Measurements from ENCODE around the gene MLF1. TPM values are rescaled to one million over a fixed set of nuclear protein-coding genes. Genes with fewer than 3 reads are reported as not detected.

The MLF1 gene
- total RNA-seq, 2 experiments from 2014 or later, result 2.4 to 3.3 TPM

GRCh38 chr3:158625881-158626280 lies 54.9 kb downstream of the MLF1 start:
- CTCF ChIA-PET, result no interaction called here
- ATAC-seq (no peak), DNase-seq (no peak)
- Mint-ChIP-seq H3K9me3 (ENCODE audit: low read depth) (no peaks in the 10 kb centered on the region), H3K27ac (no peak overlapping the region), H3K4me1 (no peaks in the 10 kb centered on the region), H3K4me3 (no peak overlapping the region), H3K27me3 (peaks cover 7% of the 10 kb centered on the region), H3K36me3 (no peaks in the 10 kb centered on the region)

DNA sequence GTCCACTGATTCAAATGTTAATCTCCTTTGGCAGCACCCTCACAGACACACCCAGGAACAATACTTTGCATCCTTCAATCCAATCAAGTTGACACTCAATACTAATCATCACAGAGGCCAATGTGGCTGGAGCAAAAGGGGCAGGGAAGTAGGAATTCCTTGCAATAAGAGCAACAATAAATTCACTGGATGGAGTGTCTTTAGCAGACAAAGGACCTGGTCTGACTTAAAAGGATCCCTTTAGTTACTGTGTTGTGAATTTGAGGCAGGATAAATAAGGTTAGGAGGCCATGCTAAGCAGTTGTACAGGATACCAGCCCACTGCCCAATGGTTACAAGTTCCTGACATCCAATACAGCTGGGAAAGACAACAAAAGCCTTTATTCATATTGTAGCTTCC lies 61.0 kb downstream of the MLF1 start:
- Mint-ChIP-seq H3K4me1 (no peaks in the 10 kb centered on the region), H3K27ac (no peak overlapping the region), H3K36me3 (no peaks in the 10 kb centered on the region), H3K9me3 (ENCODE audit: low read depth) (peaks cover 2% of the 10 kb centered on the region), H3K4me3 (no peak overlapping the region), H3K27me3 (peaks cover 11% of the 10 kb centered on the region)
- no peak for ATAC-seq
- CTCF ChIA-PET, result no interaction called here
- no peak for DNase-seq

DNA sequence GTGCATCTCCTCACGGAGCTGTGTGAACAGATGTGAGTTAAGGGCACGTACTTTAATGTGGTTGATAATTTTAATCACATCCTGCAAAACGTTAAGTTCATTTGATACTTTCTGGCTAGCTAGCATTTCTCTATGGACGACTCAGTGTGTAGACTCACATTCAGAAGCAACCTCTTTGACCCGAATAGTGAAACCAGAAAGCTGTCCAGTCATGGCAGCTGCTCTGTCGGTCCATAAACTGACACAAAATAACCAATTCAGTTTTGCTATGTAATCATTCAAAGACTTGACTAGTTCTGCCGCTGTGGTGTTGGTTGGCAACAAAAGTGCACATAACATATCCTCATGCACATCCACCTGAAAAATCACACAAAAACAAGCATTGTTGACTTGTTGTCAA lies 69.7 kb downstream of the MLF1 start:
- DNase-seq (no peak), ATAC-seq (no peak)
- Mint-ChIP-seq H3K36me3 (no peaks in the 10 kb centered on the region), H3K27ac (no peak overlapping the region), H3K4me1 (peaks cover 31% of the 10 kb centered on the region), H3K9me3 (ENCODE audit: low read depth) (peaks cover 2% of the 10 kb centered on the region), H3K4me3 (no peak overlapping the region), H3K27me3 (no peaks in the 10 kb centered on the region)
- CTCF ChIA-PET, result interaction anchor here (0.7 kb wide), 1 partner anchor 12 kb away, joined by 3 read pairs; no protein-coding TSS in a partner anchor

GRCh38 chr3:158642005-158642404 lies 71.0 kb downstream of the MLF1 start:
- DNase-seq (peak; percentile 52), ATAC-seq (no peak)
- Mint-ChIP-seq H3K4me1 (peaks cover 41% of the 10 kb centered on the region), H3K36me3 (peaks cover 4% of the 10 kb centered on the region), H3K4me3 (no peak overlapping the region), H3K27me3 (no peaks in the 10 kb centered on the region), H3K9me3 (ENCODE audit: low read depth) (no peaks in the 10 kb centered on the region), H3K27ac (peak overlapping the region; percentile 79)
- CTCF ChIA-PET, result interaction anchor here (1.2 to 1.7 kb wide), 3 partner anchors 18 to 150 kb away, joined by 3 to 9 read pairs (median 4); partner anchors contain the start of gene MLF1

- H3K4me3 Mint-ChIP-seq, result no peak overlapping the region
- CTCF ChIA-PET, result interaction anchor here (1.2 to 2.6 kb wide), 4 partner anchors 17 to 149 kb away, joined by 3 to 16 read pairs (median 6); partner anchors contain the start of gene MLF1
- H3K9me3 Mint-ChIP-seq (ENCODE audit: low read depth), result no peaks in the 10 kb centered on the region
- peaks cover 44% of the 10 kb centered on the region for H3K4me1 Mint-ChIP-seq
- H3K27me3 Mint-ChIP-seq, result no peaks in the 10 kb centered on the region
- no peak for ATAC-seq
- peak overlapping the region; percentile 32 for H3K27ac Mint-ChIP-seq
- H3K36me3 Mint-ChIP-seq, result peaks cover 7% of the 10 kb centered on the region
- no peak for DNase-seq
Observed at GRCh38 chr3:158642474-158643210, 71.6 kb downstream of the MLF1 start.

DNA sequence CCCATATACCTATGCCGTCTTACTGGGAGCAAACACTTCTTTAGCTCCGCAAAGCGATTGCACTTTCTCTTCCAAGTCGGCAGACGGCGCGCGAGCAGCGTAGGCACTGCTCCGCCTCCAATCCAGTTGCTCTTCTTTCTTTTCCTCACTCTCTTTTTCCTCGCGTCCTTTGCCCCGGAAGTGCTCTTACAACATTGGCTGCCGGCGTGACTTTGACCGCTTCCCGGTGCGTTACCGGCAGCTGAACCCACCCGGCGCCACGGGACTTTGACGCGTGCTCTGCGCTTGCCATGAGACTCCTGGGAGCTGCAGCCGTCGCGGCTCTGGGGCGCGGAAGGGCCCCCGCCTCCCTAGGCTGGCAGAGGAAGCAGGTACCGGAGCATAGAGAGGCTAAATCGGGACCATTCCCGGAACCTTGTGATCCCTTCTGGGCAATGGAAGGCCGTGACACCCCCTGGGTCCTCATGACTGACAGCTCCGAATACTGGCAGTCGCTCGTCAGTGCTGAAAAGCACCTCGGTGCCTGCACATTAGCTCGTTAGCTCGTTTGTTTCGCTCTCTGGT lies 73.4 kb downstream of the MLF1 start, which contains the start of gene GFM1:
TSS of gene GFM1 (plus strand) at position 183 of the 564 bp plus-strand sequence. CDS start at position 291, 108 bp downstream.
- Mint-ChIP-seq H3K4me3 (peak within 1 kb of the TSS; percentile 97), H3K9me3 (ENCODE audit: low read depth) (no peaks in the 10 kb centered on the region), H3K27ac (peak within 1 kb of the TSS; percentile 91), H3K27me3 (no peaks in the 10 kb centered on the region), H3K4me1 (peaks cover 49% of the 10 kb centered on the region), H3K36me3 (peaks cover 20% of the 10 kb centered on the region)
- CTCF ChIA-PET, result interaction anchor here (0.6 to 3.4 kb wide), 29 partner anchors 8 to 1036 kb away, joined by 3 to 43 read pairs (median 4); partner anchors contain the start of genes LXN, MFSD1, MLF1 and RSRC1
- ATAC-seq (peak; percentile 95), DNase-seq (peak; percentile 92)

DNA sequence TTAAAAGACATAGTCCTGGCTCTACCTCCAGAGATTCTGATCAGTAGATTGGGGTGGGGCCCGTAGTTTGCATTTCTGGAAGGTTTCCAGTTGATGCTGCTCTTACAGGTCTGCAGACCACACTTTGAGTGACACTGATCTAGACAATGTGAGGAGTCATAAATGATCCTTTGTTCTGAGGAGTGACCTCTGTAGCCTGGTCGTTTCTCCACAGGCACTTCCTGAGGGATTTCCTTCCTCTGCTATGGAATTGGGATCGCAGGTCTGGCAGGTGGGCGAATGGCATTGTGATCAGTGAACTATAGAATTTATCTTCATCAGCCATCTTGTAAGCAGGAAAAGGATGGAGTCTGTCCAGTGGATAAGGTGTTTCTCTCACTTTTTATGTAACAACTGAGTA lies 78.8 kb downstream of the MLF1 start:
- no peak overlapping the region for H3K4me3 Mint-ChIP-seq
- CTCF ChIA-PET, result no interaction called here
- no peaks in the 10 kb centered on the region for H3K9me3 Mint-ChIP-seq (ENCODE audit: low read depth)
- no peaks in the 10 kb centered on the region for H3K27me3 Mint-ChIP-seq
- DNase-seq (no peak), ATAC-seq (no peak)
- H3K36me3 Mint-ChIP-seq, result peaks cover 30% of the 10 kb centered on the region
- peaks cover 25% of the 10 kb centered on the region for H3K4me1 Mint-ChIP-seq
- H3K27ac Mint-ChIP-seq, result no peak overlapping the region

GRCh38 chr3:158651192-158651591 lies 80.2 kb downstream of the MLF1 start:
- no peak for DNase-seq
- H3K9me3 Mint-ChIP-seq (ENCODE audit: low read depth), result no peaks in the 10 kb centered on the region
- CTCF ChIA-PET, result interaction anchor here (1.0 to 1.3 kb wide), 3 partner anchors 8 to 139 kb away, joined by 3 to 4 read pairs (median 3); no protein-coding TSS in a partner anchor
- H3K27me3 Mint-ChIP-seq, result no peaks in the 10 kb centered on the region
- H3K27ac Mint-ChIP-seq, result no peak overlapping the region
- H3K4me3 Mint-ChIP-seq, result no peak overlapping the region
- H3K4me1 Mint-ChIP-seq, result peaks cover 15% of the 10 kb centered on the region
- ATAC-seq, result no peak
- peaks cover 35% of the 10 kb centered on the region for H3K36me3 Mint-ChIP-seq

- H3K36me3 Mint-ChIP-seq, result peaks cover 35% of the 10 kb centered on the region
- ATAC-seq (no peak), DNase-seq (no peak)
- CTCF ChIA-PET, result interaction anchor here (1.0 to 1.7 kb wide), 4 partner anchors 8 to 48 kb away, joined by 3 to 7 read pairs (median 3); partner anchors contain the start of gene GFM1
- no peaks in the 10 kb centered on the region for H3K9me3 Mint-ChIP-seq (ENCODE audit: low read depth)
- H3K4me1 Mint-ChIP-seq, result peaks cover 7% of the 10 kb centered on the region
- no peak overlapping the region for H3K4me3 Mint-ChIP-seq
- no peaks in the 10 kb centered on the region for H3K27me3 Mint-ChIP-seq
- no peak overlapping the region for H3K27ac Mint-ChIP-seq
Observed at GRCh38 chr3:158652463-158652862, 81.5 kb downstream of the MLF1 start.

Other genes with a start within 250 kb of the MLF1 start
- gene GFM1, start 73.3 kb downstream of the MLF1 start, total RNA-seq, result 10 to 100 TPM; 39.4 to 50.9 TPM
- 1 to 10 TPM; 6.7 to 7.5 TPM for gene LXN, start 101.5 kb downstream of the MLF1 start, total RNA-seq
- gene RARRES1, start 161.3 kb downstream of the MLF1 start, total RNA-seq, result not detected
- 10 to 100 TPM; 19.4 to 20.6 TPM for gene MFSD1, start 230.9 kb downstream of the MLF1 start, total RNA-seq